Mesendoderm (in vitro differentiated cells): ENCODE measurements around the gene GRAMD4.
"Not testable (repeated sequence)": the region's sequence is repeated elsewhere in the genome, so short reads cannot be mapped to it uniquely, and the experiment has no call there.

Experiments used
- DNase-seq: peaks from one replicate; pipeline ENCODE4 v3.0.0; 2013
- H2AK5ac ChIP-seq: 2 replicates; pipeline ENCODE4 v1.6.1; 2013; ENCODE audit warnings: low read length, inconsistent platforms
- H2BK120ac ChIP-seq: 2 replicates; pipeline ENCODE4 v1.6.1; 2013; ENCODE audit warnings: low read depth, mild to moderate bottlenecking, low read length, moderate library complexity, mixed read lengths
- H2BK15ac ChIP-seq: replicated peaks from 2 replicates; pipeline ENCODE4 v1.6.1; 2013; ENCODE audit warnings: low read depth, mild to moderate bottlenecking, moderate library complexity
- H2BK5ac ChIP-seq: 2 replicates; pipeline ENCODE4 v1.6.1; 2013; ENCODE audit warnings: low read length, inconsistent platforms
- H3K18ac ChIP-seq: 2 replicates; pipeline ENCODE4 v1.6.1; 2013; ENCODE audit warnings: mild to moderate bottlenecking, low read length, mixed read lengths
- H3K23ac ChIP-seq: one replicate; pipeline ENCODE4 v1.6.1; 2013; ENCODE audit warnings: low read length
- H3K27ac ChIP-seq: 2 replicates; pipeline ENCODE4 v1.5.1; 2013; ENCODE audit warnings: low read depth, mild to moderate bottlenecking, inconsistent platforms, low read length, moderate library complexity
- H3K27me3 ChIP-seq: 2 replicates; pipeline ENCODE4 v1.6.1; 2013; ENCODE audit warnings: low read length, control low read depth, mild to moderate bottlenecking, inconsistent platforms; ENCODE audit not compliant: insufficient read depth, poor library complexity
- H3K36me3 ChIP-seq: 2 replicates; pipeline ENCODE4 v1.6.1; 2013; ENCODE audit warnings: low read length, inconsistent platforms; ENCODE audit not compliant: control insufficient read depth, insufficient read depth
- H3K4ac ChIP-seq: one replicate; pipeline ENCODE4 v1.6.1; 2013; ENCODE audit warnings: low read depth, mild to moderate bottlenecking, low read length, moderate library complexity
- H3K4me1 ChIP-seq: 2 replicates; pipeline ENCODE4 v1.6.1; 2013; ENCODE audit warnings: low read depth, low read length, inconsistent platforms; ENCODE audit not compliant: control insufficient read depth
- H3K4me2 ChIP-seq: 2 replicates; pipeline ENCODE4 v1.6.1; 2013; ENCODE audit warnings: low read length
- H3K4me3 ChIP-seq: 2 replicates; pipeline ENCODE4 v1.5.1; 2013; ENCODE audit warnings: mild to moderate bottlenecking, low read length
- H3K56ac ChIP-seq: one replicate; pipeline ENCODE4 v1.6.1; 2013; ENCODE audit warnings: low read length
- H3K79me1 ChIP-seq: 2 replicates; pipeline ENCODE4 v1.6.1; 2013; ENCODE audit warnings: low read length, inconsistent platforms
- H3K79me2 ChIP-seq: 2 replicates; pipeline ENCODE4 v1.6.1; 2013; ENCODE audit warnings: mild to moderate bottlenecking, low read length; ENCODE audit not compliant: control insufficient read depth, insufficient read depth
- H3K9ac ChIP-seq: 2 replicates; pipeline ENCODE4 v1.6.1; 2013; ENCODE audit warnings: low read length, inconsistent platforms
- H4K5ac ChIP-seq: one replicate; pipeline ENCODE4 v1.6.1; 2013; ENCODE audit warnings: low read length
- H4K8ac ChIP-seq: one replicate; pipeline ENCODE4 v1.6.1; 2013; ENCODE audit warnings: low read depth, mild to moderate bottlenecking, control low read depth, low read length, moderate library complexity
- WGBS: extraction: QIAGEN DNeasy Blood & Tissue Kit; methylation state at CpG from one replicate; pipeline ENCODE4 v1.1.7; 2013; ENCODE audit warnings: low lambda C conversion rate, missing lambda C conversion rate; ENCODE audit not compliant: insufficient coverage; ENCODE audit errors: extremely low coverage; 5-methylcytosine and 5-hydroxymethylcytosine counted together

The GRAMD4 gene

GRCh38 chr22:46638601-46639431, 18.6 kb downstream of the GRAMD4 start:
- Histone ChIP-seq H3K79me1 (no peaks in the 10 kb centered on the region), H3K4me2 (no peak overlapping the region), H3K4me1 (peaks cover 3% of the 10 kb centered on the region), H2BK120ac (no peak overlapping the region), H2AK5ac (no peak overlapping the region), H3K9ac (no peak overlapping the region), H3K27me3 (no peaks in the 10 kb centered on the region), H3K56ac (no peak overlapping the region), H4K8ac (no peak overlapping the region), H3K18ac (no peak overlapping the region), H3K4me3 (no peak overlapping the region), H4K5ac (no peak overlapping the region), H3K79me2 (no peaks in the 10 kb centered on the region), H2BK15ac (no peak overlapping the region), H3K27ac (no peak overlapping the region), H3K4ac (no peak overlapping the region), H3K36me3 (no peaks in the 10 kb centered on the region), H2BK5ac (no peak overlapping the region), H3K23ac (no peak overlapping the region)
- DNase-seq, result no peak
- no CpG with 5 or more reads among the region's 18 CpGs for WGBS

- Histone ChIP-seq H3K23ac (no peak overlapping the region), H3K36me3 (no peaks in the 10 kb centered on the region), H3K18ac (no peak overlapping the region), H2BK15ac (no peak overlapping the region), H3K4me3 (no peak overlapping the region), H2AK5ac (no peak overlapping the region), H2BK5ac (no peak overlapping the region), H3K9ac (no peak overlapping the region), H3K27me3 (no peaks in the 10 kb centered on the region), H3K27ac (no peak overlapping the region), H4K8ac (no peak overlapping the region), H3K4me1 (no peaks in the 10 kb centered on the region), H4K5ac (no peak overlapping the region), H2BK120ac (no peak overlapping the region), H3K4me2 (no peak overlapping the region), H3K79me2 (no peaks in the 10 kb centered on the region), H3K79me1 (no peaks in the 10 kb centered on the region), H3K4ac (no peak overlapping the region), H3K56ac (no peak overlapping the region)
- DNase-seq, result no peak
- WGBS, result no CpG with 5 or more reads among the region's 11 CpGs
These were observed 19.7 kb downstream of the GRAMD4 start for GRCh38 chr22:46639843-46640242.

GRCh38 chr22:46640293-46641055, 20.3 kb downstream of the GRAMD4 start:
- Histone ChIP-seq H3K4ac (no peak overlapping the region), H2AK5ac (no peak overlapping the region), H4K8ac (no peak overlapping the region), H3K18ac (no peak overlapping the region), H4K5ac (no peak overlapping the region), H2BK5ac (no peak overlapping the region), H3K4me3 (no peak overlapping the region), H3K4me1 (no peaks in the 10 kb centered on the region), H2BK120ac (no peak overlapping the region), H3K9ac (no peak overlapping the region), H3K79me2 (no peaks in the 10 kb centered on the region), H3K4me2 (no peak overlapping the region), H3K56ac (no peak overlapping the region), H3K79me1 (no peaks in the 10 kb centered on the region), H3K27me3 (no peaks in the 10 kb centered on the region), H3K27ac (no peak overlapping the region), H3K23ac (no peak overlapping the region), H3K36me3 (no peaks in the 10 kb centered on the region), H2BK15ac (no peak overlapping the region)
- WGBS, result no CpG with 5 or more reads among the region's 24 CpGs
- DNase-seq, result no peak

GRCh38 chr22:46641811-46642266, 21.7 kb downstream of the GRAMD4 start:
- Histone ChIP-seq H3K4me1 (no peaks in the 10 kb centered on the region), H3K27ac (no peak overlapping the region), H3K56ac (no peak overlapping the region), H3K4me3 (no peak overlapping the region), H3K79me2 (no peaks in the 10 kb centered on the region), H3K18ac (no peak overlapping the region), H4K8ac (no peak overlapping the region), H2BK15ac (no peak overlapping the region), H2BK5ac (no peak overlapping the region), H2BK120ac (no peak overlapping the region), H2AK5ac (no peak overlapping the region), H3K9ac (no peak overlapping the region), H3K27me3 (no peaks in the 10 kb centered on the region), H4K5ac (no peak overlapping the region), H3K4me2 (no peak overlapping the region), H3K23ac (no peak overlapping the region), H3K4ac (no peak overlapping the region), H3K79me1 (no peaks in the 10 kb centered on the region), H3K36me3 (no peaks in the 10 kb centered on the region)
- DNase-seq, result no peak
- no CpG with 5 or more reads among the region's 7 CpGs for WGBS

- H2AK5ac ChIP-seq, H3K36me3 ChIP-seq, H4K8ac ChIP-seq, H3K56ac ChIP-seq, H3K79me2 ChIP-seq, H2BK15ac ChIP-seq, H3K4me2 ChIP-seq, H2BK120ac ChIP-seq, H3K23ac ChIP-seq, H3K27me3 ChIP-seq, H3K27ac ChIP-seq, H3K4ac ChIP-seq, H3K4me3 ChIP-seq, H3K79me1 ChIP-seq, H3K9ac ChIP-seq, H3K18ac ChIP-seq, DNase-seq, H4K5ac ChIP-seq, H2BK5ac ChIP-seq, H3K4me1 ChIP-seq: not testable (repeated sequence)
- 100% methylated on average over 2 of the region's 5 CpGs for WGBS
These were observed 22.8 kb downstream of the GRAMD4 start for GRCh38 chr22:46642840-46643480.
